HG03045 (cell line): ENCODE measurements around the gene ZNF100.
"Not testable (repeated sequence)": the region's sequence is repeated elsewhere in the genome, so short reads cannot be mapped to it uniquely, and the experiment has no call there.

Experiments used
- ATAC-seq: cut with Tn5 transposase; IDR thresholded peaks from one replicate; pipeline ENCODE4 v1.9.1; 2021; ENCODE audit warnings: mild to moderate bottlenecking, moderate library complexity; ENCODE audit not compliant: unreplicated experiment

Gene ZNF100

DNA sequence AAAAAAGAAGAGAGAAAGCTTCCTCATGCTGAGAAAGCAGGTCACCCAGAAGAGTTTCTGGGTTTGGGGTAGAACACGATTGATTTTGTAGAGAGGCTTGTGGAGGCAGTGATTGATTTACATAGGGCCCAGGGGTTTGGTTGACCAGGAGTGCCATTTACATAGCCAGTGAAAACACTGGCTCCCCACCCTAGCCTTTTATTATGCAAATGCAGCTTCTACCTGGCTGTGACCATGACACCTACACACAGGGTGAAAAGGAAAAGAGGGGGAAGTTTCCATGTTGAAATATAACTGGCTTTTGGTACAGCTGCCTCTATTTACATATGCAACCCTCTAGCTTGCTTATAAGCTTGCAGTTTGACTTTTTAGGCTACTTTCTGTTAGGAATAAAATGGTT is 62.0 kb downstream of the ZNF100 start:
- no peak for ATAC-seq

GRCh38 chr19:21704320-21704719 is 63.1 kb downstream of the ZNF100 start:
- no peak for ATAC-seq

GRCh38 chr19:21699197-21699596 is 68.2 kb downstream of the ZNF100 start:
- no peak for ATAC-seq

DNA sequence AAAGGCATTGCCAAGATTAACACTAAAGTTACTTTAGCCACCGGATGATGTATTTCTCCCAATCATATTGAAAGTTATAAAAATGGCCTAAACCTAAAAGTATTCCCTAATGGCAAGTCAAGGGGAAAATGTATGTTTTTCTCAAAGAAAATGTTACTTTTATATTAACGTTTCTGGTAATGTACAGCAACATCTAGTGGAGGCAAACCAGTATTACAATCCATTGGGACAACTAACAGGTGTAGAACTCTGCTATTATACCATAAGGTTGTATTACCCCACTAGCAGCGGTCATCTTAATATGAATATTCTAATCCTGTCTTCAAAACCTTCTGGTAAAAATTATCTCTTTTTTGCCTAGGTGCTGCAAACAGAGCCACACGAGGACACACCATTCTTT is 69.2 kb downstream of the ZNF100 start:
- ATAC-seq, result no peak

- ATAC-seq, result no peak
Observed at GRCh38 chr19:21697698-21698097, 69.7 kb downstream of the ZNF100 start.

DNA sequence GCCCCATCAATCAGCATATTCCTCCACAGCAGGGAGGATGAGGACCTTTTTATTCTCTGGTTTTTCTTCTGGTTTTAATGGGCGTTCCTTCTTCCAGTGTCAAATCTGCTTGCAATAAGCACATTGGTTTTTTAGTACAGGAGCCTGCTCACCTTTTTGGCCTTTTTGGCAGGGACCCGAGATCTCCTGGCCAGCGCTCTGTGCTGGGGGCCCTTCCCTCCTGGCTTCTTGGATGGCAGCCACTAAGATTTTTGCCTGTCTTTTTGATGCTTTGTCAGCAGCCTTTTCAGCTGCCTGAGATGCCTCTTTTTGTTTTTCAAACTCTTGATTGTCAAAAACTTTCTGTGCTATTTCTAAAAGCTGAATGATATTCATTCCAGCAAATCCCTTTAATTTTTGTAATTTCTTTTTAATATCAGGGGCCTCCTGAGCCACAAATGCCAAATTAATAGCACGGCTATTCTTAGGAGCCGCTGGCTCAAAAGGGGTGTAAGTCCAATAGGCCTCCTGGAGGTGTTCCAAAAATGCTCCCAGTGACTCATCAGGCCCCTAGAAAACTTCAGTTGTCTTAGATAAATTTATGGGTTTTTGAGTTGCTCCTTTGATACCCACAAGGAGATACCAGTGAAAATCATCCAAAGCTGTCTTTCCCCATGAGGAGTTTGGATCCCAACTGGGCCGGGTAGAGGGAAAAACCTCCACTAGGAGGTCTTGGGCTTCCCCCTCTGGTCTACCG is 73.0 kb downstream of the ZNF100 start:
- ATAC-seq, result no peak

- no peak for ATAC-seq
Observed at GRCh38 chr19:21693399-21693798, 74.0 kb downstream of the ZNF100 start.

GRCh38 chr19:21691661-21692060 is 75.7 kb downstream of the ZNF100 start:
- no peak for ATAC-seq

GRCh38 chr19:21688464-21688863 is 78.9 kb downstream of the ZNF100 start:
- no peak for ATAC-seq

- no peak for ATAC-seq
Observed at GRCh38 chr19:21680671-21681070, 86.7 kb downstream of the ZNF100 start.

GRCh38 chr19:21680026-21680425 is 87.4 kb downstream of the ZNF100 start:
- ATAC-seq, result no peak

- ATAC-seq, result no peak
Observed at GRCh38 chr19:21677696-21678418, 89.5 kb downstream of the ZNF100 start.

DNA sequence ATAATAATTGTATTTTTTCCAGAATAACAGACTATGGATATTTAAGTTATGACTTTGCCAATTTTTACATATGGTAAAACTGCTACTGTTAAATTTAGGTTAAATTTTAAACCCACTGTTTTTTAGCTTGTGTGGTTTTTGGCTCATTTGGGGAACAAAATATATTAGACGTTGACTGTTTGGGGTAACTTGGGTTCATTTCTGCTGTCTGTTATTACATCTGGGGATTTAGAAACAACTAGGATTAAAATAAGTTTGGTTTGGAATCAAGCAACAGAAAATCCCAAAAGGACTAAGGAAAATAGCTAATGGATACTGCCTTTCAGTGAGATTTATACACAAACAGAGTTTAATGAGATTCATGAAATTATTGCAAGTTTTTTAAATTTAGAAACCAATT is 92.9 kb downstream of the ZNF100 start:
- no peak for ATAC-seq

DNA sequence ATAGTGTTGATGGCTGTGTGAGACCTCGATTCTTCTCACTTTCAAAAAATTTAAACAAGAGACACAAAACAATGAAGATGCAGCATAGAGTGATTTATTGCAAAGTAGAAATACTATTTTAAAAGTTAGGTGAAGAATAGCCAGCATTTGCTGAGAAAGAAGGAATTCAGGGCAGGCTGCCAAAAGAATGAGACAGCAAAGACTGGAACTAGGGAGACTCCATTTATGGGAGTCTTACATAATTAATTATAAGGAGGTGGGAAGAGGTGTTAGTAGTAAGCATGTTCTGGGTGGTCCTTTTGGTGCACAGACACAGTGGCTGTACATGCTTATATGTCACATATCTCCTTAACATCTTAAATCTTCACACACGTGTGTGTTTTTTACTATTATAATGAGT is 93.9 kb downstream of the ZNF100 start:
- not testable (repeated sequence) for ATAC-seq
